Measurements from ENCODE around the gene PRR36.
"Not testable (repeated sequence)": the region's sequence is repeated elsewhere in the genome, so short reads cannot be mapped to it uniquely, and the experiment has no call there.

PRR36 gene

GRCh38 chr19:7900401-7900870, 26.2 kb upstream of the PRR36 start:
- DNase-seq, result no peak

- no peak for DNase-seq
Measured at GRCh38 chr19:7899751-7900378, 25.7 kb upstream of the PRR36 start.

- DNase-seq, result no peak
Measured at GRCh38 chr19:7898967-7899366, 24.8 kb upstream of the PRR36 start.

- no peak for DNase-seq
Measured at GRCh38 chr19:7897292-7897691, 23.1 kb upstream of the PRR36 start.

GRCh38 chr19:7895565-7895964, 21.4 kb upstream of the PRR36 start:
- no peak for DNase-seq

GRCh38 chr19:7894612-7895309, 20.6 kb upstream of the PRR36 start:
- DNase-seq, result no peak

GRCh38 chr19:7893362-7894101, 19.3 kb upstream of the PRR36 start:
- not testable (repeated sequence) for DNase-seq

- DNase-seq, result no peak
Measured at GRCh38 chr19:7888826-7889217, 14.6 kb upstream of the PRR36 start.

- no peak for DNase-seq
Measured at GRCh38 chr19:7888145-7888825, 14.1 kb upstream of the PRR36 start, which contains the start of gene LRRC8E. LRRC8E (plus strand) TSS chr19:7888510; CDS start chr19:7895604, 7,094 bp downstream.

- no peak for DNase-seq
Measured at GRCh38 chr19:7887408-7888144, 13.4 kb upstream of the PRR36 start.

GRCh38 chr19:7885818-7886217, 11.6 kb upstream of the PRR36 start:
- DNase-seq, result no peak

GRCh38 chr19:7883796-7884570, 9.8 kb upstream of the PRR36 start:
- DNase-seq, result no peak

- DNase-seq, result no peak
Measured at GRCh38 chr19:7883105-7883504, 8.9 kb upstream of the PRR36 start.

- no peak for DNase-seq
Measured at GRCh38 chr19:7881910-7882309, 7.7 kb upstream of the PRR36 start.

GRCh38 chr19:7879836-7880235, 5.6 kb upstream of the PRR36 start:
- DNase-seq, result no peak

GRCh38 chr19:7879111-7879807, 5.1 kb upstream of the PRR36 start:
- no peak for DNase-seq

GRCh38 chr19:7877249-7877836, 3.2 kb upstream of the PRR36 start:
- DNase-seq, result no peak

GRCh38 chr19:7874897-7875273, 695 bp upstream of the PRR36 start:
- DNase-seq, result no peak
